GM21423 (cell line): ENCODE results near the gene THTPA.

Experiments
- ATAC-seq: cut with Tn5 transposase; IDR thresholded peaks from one replicate; pipeline ENCODE4 v1.9.1; 2021; ENCODE audit warnings: mild to moderate bottlenecking, moderate library complexity; ENCODE audit not compliant: unreplicated experiment

Gene THTPA

DNA sequence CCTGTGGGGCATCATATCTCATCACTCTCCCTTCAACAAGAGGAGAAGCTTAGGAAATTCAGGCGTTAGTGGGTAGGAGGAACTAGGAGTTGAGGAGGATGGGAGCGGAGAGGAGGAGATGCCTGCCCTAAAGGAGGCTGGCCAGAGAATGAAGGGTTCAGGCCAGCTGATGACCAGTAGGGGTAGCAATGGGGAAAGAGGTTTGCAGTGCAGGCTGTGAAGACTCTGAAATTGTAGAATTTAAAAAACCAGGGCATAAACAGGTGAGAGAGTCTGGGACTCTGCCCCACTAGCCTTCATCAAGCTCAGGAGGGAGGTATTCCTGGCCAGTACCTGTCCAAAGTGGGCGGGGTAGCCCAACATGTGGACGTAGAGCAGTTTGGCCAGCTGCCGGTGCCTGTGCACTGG, 10.7 kb downstream of the THTPA start:
- ATAC-seq: peak; percentile 6

DNA sequence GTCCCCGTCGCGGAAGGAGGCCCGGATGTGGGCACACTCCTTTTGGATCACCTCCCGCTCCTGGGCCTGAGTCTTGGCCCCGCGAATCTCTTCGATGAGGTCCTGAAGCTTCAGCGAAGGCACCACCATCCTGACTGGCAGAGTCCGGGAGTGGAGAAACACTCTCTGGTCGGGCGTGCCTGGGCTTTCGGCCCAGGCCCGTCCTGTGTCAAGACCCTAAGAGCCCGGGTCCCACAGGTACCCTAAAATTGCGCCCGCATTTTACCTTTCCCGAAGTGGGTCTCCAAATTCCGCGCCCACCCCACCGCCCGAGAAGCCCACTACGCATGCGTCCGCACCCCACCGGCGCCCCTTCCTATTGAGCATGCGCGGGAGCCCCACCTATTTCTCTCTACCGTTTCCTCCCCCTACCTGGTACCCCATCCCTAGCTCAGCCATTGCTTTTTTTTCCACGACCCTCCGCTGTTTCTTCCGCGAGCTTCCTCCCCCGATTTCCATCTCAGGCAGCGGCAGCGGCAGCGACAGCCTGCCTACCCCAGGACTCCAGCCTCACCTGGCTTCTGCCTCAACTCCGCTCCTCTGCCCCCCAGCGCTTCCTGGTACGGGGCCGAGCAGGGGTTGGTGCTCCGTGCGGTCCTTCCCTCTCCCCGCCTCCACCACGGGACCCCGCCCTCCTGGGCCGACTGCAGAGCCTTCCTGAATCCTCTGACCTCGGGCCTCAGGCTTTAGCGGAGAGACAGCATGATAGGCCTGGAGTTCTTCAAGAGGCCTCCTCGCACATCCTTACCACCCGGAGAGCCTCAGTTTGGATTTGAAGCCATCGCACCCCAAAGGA, 11.3 kb downstream of the THTPA start, which contains the start of gene AP1G2:
Gene AP1G2, minus strand, starts transcription at position 606 of the 835 bp plus-strand sequence. Its CDS starts 477 bp downstream, at position 129.
- peak; percentile 79 for ATAC-seq

DNA sequence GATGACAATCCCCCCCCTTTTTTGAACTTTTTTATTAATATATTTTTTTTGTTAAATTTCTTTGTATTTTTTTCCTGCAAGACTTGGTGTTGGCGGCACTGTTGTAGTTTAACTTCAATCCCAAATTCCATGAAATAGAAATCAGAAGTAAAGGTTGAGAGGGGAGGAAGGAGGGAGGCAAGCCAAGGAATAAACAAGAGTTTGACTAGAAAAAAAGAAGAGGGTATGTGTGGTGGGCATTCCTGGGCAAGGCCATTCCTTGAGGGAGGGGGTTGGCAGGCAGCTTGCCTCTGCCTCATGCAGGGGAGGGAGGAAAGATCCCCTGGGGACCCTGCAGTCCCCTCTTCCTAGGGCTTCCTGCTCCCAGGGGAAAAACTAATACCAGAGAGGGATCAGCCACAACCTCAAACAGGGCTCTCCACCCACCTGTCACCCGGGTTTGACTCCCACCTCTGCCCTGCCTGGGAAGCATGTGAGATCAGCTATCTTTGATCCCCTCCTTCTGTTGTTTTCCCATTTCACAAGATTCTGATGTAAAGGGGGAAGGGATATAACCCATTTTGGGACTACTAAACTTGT, 12.0 kb downstream of the THTPA start:
- ATAC-seq: no peak

- no peak for ATAC-seq
These were observed 12.7 kb downstream of the THTPA start for GRCh38 chr14:23568600-23569331.

DNA sequence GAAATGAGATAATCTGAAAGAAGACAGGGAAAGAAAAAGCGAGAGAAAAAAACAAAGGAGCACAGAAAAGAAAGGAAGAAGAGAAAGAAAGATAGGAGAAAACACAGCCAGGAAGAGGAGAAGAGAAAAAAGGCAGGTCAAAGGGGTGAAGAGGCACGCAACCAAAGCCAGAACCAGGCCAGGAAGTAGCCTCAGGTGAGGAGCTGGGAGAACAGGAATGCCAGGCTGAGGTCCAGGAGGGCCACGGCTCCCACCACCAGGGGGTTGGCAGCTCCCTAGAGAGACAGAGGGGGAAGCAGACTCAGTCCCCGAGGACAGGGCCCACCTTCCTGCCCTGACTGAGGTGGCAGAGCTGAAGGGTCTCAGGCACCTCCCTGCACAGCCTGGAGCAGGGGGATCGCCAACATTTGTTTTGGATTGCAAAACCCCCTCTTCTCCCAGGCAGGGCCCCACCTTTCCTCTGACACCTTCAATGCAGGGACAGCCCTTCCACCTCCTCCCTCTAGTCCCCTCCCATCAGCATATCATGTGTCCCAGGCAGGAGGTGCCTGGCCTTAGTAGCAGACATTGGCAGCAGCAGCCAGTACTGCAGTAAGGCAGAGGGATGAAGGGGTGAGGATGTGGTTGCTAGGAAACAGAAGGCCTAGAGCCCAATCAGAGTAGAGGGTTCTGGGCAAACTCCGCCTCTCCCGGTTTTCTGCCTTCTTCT, 13.5 kb downstream of the THTPA start:
- no peak for ATAC-seq

DNA sequence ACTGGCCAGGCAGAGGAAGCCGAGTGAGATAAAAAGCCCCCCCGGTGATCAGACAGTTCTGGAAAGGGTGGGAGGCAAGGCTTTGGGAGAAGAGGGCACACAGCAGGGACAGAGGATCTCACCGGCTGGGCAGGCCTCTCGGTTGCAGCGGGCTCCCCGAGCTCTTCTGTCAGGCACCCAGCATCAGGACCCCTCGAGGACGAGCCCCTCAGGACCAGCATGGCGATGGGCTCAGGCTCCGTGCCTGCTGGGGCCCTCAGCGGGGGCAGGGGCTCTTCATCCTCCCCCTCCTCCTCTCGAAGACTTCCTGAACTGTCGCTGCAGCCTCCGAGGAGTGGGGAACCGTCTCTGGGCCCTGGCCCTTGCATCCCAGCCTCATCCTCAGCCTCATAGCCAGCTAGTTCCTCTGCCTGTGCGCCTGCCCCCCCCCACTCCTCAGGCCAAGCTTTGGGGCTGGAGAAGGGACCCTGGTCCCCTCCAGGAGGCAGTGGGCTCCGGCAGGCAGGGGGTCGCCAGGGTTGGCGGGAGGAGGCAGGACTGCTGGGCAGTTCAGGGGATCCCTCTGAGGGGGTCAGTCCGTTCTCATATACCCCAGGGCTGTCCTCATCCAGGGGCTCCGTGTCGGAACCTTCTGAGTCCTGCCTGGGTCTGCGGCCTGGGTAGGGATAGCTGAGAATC, 14.9 kb downstream of the THTPA start:
- ATAC-seq: no peak

GRCh38 chr14:23571701-23572523, 15.8 kb downstream of the THTPA start:
- ATAC-seq: no peak

DNA sequence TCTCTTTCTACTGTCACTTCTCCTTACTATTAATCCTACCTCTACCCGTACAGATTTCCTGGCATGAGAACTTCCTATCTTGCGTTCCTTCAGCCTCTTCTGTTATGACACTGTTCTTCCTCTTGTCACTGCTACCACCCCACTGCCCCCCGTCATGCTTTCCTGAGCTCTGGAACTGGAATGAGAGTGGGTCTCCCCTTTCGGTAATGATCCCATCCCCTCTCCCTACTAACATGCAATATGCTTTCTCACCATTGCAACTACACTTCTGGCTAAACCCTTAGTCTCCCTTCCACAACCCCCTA, 16.4 kb downstream of the THTPA start:
- ATAC-seq: no peak

- ATAC-seq: no peak
These were observed 16.8 kb downstream of the THTPA start for GRCh38 chr14:23572836-23573235.

- ATAC-seq: no peak
These were observed 17.4 kb downstream of the THTPA start for GRCh38 chr14:23573384-23574015.

DNA sequence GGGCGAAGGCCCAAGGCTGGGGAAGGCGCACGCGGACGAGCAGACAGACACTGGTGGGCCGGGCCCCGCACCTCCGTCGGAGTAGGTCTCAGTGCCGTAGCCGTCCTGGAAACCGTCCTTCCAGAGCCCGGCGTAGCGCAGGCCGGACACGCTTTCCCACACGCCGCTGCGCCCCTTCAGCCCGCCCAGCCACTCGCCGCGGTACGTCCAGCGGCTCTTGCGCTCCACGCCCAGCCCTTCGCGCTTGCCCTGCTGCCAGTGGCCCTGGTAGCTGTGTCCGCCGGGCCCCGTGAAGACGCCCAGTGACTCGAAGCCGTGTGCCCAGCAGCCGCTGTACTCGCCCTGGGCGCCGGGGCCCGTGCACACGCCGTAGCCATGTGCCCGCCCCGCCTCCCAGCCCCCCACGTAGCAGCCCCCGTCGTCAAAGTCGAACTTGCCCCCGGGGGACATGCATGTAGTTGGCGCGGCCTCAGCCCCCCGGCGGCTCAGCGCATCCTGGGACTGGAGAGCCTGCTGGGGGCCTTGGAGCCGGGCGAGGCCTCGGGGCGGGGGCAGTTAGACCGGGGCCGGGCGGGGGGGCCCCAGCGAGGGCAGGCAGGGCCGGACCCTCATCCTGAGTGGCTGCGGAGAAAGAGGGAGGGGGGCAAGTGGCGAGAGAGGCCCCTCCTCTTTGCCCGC, 21.1 kb downstream of the THTPA start:
- ATAC-seq: no peak

DNA sequence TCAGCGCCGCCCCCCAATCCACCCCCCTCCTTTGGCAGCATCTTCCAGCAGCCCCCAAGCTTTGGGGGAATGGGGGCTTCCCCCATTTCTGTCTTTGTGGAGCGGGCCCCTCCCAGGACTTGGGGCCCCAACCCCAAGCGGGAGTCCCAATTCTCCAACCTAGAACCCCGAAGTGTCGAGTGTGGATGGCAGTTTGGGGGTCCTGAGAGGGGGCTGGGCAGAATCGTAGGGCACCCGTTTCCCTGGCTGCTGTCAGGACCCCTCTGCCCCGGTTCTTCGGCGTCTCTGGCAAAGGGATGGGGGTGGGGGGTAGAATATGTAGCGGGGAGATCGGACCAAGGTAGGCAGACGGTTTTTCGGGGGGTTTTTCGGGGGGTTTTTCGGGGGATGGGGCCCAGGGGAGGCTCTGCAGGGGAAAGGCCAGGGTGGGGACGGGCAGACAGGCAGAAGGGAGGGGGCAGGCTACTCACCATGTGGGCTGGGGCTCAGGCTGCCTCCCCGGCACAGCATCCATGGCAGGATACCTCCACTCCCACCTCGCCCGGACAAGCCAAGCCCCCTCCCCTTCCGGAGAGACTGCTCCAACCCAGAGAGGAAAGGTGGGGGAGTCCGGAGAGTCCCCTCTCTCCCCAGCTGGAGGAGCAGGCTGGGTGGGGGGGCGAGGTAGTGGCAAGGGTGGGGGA, 21.8 kb downstream of the THTPA start:
- no peak for ATAC-seq

DNA sequence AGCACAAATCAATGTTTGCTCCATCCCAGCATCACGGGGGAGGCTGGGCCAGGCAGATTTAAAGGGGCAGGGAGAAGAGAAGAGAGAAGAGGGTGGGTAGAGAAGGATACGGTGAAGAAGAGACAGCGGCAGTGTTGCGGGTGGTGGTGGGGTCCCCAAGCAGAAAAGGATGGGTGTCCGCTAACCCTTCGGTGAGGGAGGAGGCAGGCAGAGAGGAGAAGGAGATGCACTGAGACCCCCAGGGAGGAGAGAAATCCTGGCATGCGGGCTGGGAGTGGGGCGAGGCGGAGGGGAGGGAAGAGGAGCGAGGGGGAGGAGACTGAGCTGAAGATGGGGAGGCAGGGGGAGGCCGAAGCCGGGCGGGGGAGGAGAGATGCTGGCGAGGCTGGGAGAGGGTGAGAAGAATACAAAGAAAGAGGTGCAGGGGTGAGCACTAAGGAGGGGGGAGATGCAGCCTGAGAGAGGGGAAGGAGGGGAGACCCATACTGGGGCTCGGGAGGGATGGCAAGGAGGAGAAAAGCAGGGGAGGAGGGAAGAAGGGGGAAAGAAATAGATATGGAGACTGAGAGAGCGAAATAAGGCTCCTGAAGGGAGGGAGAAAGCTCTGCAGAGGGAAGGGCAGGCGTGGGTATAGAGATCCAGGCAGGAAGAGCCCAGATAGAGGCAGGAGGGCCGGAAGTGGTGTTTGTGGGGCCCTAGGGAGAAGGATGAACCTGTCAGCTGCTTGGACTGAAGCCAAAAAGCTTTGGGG, 22.7 kb downstream of the THTPA start, which contains the start of gene JPH4:
Gene JPH4, minus strand, starts transcription at position 231 of the 751 bp plus-strand sequence. CDS start 1,337 bp downstream, outside the sequence.
- ATAC-seq: no peak

- no peak for ATAC-seq
These were observed 23.2 kb downstream of the THTPA start for GRCh38 chr14:23579311-23579630.

DNA sequence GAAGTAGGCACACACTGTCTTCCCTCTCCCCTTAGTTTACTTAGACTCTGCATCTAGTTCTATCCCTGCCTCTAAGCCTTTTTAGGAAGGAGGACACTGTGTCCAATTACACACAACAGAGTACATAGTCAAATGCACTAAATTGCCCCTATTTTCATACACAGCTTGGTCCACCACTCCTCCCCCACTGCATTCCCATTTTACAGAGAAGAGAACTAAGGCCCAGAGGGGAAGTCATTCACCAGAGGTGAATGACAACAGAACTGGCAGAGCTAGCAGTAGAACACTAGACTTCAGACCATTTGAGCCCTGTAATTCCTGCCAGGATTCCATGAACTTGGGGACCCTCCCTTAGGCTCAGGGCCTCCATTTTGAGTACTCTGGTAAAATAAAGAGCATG, 23.7 kb downstream of the THTPA start:
- no peak for ATAC-seq

GRCh38 chr14:23580152-23580926, 24.3 kb downstream of the THTPA start:
- no peak for ATAC-seq

GRCh38 chr14:23580948-23581281, 24.8 kb downstream of the THTPA start:
- ATAC-seq: no peak
